Measurements from ENCODE around the gene GNRH2. TPM values are rescaled to one million over a fixed set of nuclear protein-coding genes. Genes with fewer than 3 reads are reported as not detected.
"Not testable (repeated sequence)": the region's sequence is repeated elsewhere in the genome, so short reads cannot be mapped to it uniquely, and the experiment has no call there.

GNRH2 gene
- total RNA-seq, 1 experiment from 2014 or later, result 1.1 TPM

GRCh38 chr20:3014662-3015061 lies 28.8 kb upstream of the GNRH2 start:
- Histone ChIP-seq H3K23ac (ENCODE audit: insufficient read length, low read depth, low read length) (no peak overlapping the region), H3K4me2 (ENCODE audit: insufficient read depth, insufficient read length, low read length) (no peak overlapping the region), H4K91ac (ENCODE audit: insufficient read length, low read depth, low read length) (no peak overlapping the region), H2BK120ac (ENCODE audit: low read depth, low read length, poor library complexity, severe bottlenecking) (no peak overlapping the region), H2AFZ (ENCODE audit: low read length) (no peak overlapping the region), H2BK12ac (ENCODE audit: insufficient read length, low read depth, low read length) (no peak overlapping the region), H3K79me2 (ENCODE audit: insufficient read depth, low read length) (no peaks in the 10 kb centered on the region), H2AK5ac (ENCODE audit: insufficient read length, low read length) (no peak overlapping the region), H2BK15ac (ENCODE audit: low read depth, low read length) (no peak overlapping the region), H4K8ac (replicated peaks; ENCODE audit: insufficient read length, low read depth, low read length) (no peak overlapping the region), H3K9me3 (ENCODE audit: control insufficient read depth, low read depth, low read length) (peaks cover 7% of the 10 kb centered on the region), H4K20me1 (ENCODE audit: control insufficient read depth, insufficient read depth, insufficient read length) (no peaks in the 10 kb centered on the region), H4K5ac (ENCODE audit: insufficient read length, low read depth, low read length) (no peak overlapping the region), H3K18ac (ENCODE audit: insufficient read length, low read depth, low read length) (no peak overlapping the region), H3K79me1 (ENCODE audit: insufficient read depth, low read depth, low read length, poor library complexity, severe bottlenecking) (no peaks in the 10 kb centered on the region), H3K27ac (ENCODE audit: insufficient read length, low read depth, low read length) (no peak overlapping the region), H3K4ac (ENCODE audit: low read depth, low read length) (no peak overlapping the region), H3K9ac (ENCODE audit: extremely low read depth, insufficient read length, low read length) (no peak overlapping the region), H2BK5ac (ENCODE audit: insufficient read length, low read length) (no peak overlapping the region), H3K23me2 (ENCODE audit: insufficient read length, low read depth, low read length, poor library complexity, severe bottlenecking) (no peaks in the 10 kb centered on the region), H2BK20ac (ENCODE audit: low read depth, low read length, poor library complexity, severe bottlenecking) (no peak overlapping the region), H3T11ph (ENCODE audit: low read length) (no peak overlapping the region), H3K56ac (ENCODE audit: insufficient read length, low read depth, low read length) (no peak overlapping the region), H3K14ac (ENCODE audit: insufficient read depth, low read length) (no peak overlapping the region), H3K4me1 (ENCODE audit: insufficient read depth, low read length) (no peaks in the 10 kb centered on the region), H3K27me3 (ENCODE audit: insufficient read depth, low read length) (no peaks in the 10 kb centered on the region)
- no CpG with 5 or more reads among the region's 3 CpGs for WGBS (ENCODE audit: extremely low coverage, insufficient read length, low lambda C conversion rate)
- no peak for TF ChIP-seq CTCF (conservative IDR thresholded peaks at IDR 0.05)
- Mint-ChIP-seq H3K27ac (peak overlapping the region in 1 of 3 experiments; percentile 77; a peak in 2 of 7 replicates), H3K36me3 (ENCODE audit: insufficient read depth in 1 of 3, low read depth in 3 of 3) (peaks cover 27 to 54% (median 34%) of the 10 kb centered on the region in 3 experiments), H3K4me1 (no peaks in the 10 kb centered on the region), H3K9me3 (peaks cover 6 to 12% of the 10 kb centered on the region in 2 experiments), H3K4me3 (no peak overlapping the region), H3K27me3 (ENCODE audit: low read depth) (no peaks in the 10 kb centered on the region)
- no peak for DNase-seq

GRCh38 chr20:3015302-3015701 lies 28.1 kb upstream of the GNRH2 start:
- H3K14ac ChIP-seq (ENCODE audit: insufficient read depth, low read length); H3K23me2 ChIP-seq (ENCODE audit: insufficient read length, low read depth, low read length, poor library complexity, severe bottlenecking); H3K4me1 ChIP-seq (ENCODE audit: insufficient read depth, low read length); H4K8ac ChIP-seq (replicated peaks; ENCODE audit: insufficient read length, low read depth, low read length); H4K20me1 ChIP-seq (ENCODE audit: control insufficient read depth, insufficient read depth, insufficient read length); H2BK12ac ChIP-seq (ENCODE audit: insufficient read length, low read depth, low read length); H3K18ac ChIP-seq (ENCODE audit: insufficient read length, low read depth, low read length); H3K27me3 Mint-ChIP-seq (ENCODE audit: low read depth); H3K56ac ChIP-seq (ENCODE audit: insufficient read length, low read depth, low read length); H3T11ph ChIP-seq (ENCODE audit: low read length); H2BK120ac ChIP-seq (ENCODE audit: low read depth, low read length, poor library complexity, severe bottlenecking); H3K27me3 ChIP-seq (ENCODE audit: insufficient read depth, low read length); H3K27ac Mint-ChIP-seq; H4K91ac ChIP-seq (ENCODE audit: insufficient read length, low read depth, low read length); H3K79me1 ChIP-seq (ENCODE audit: insufficient read depth, low read depth, low read length, poor library complexity, severe bottlenecking); H3K4ac ChIP-seq (ENCODE audit: low read depth, low read length); H3K23ac ChIP-seq (ENCODE audit: insufficient read length, low read depth, low read length); H3K27ac ChIP-seq (ENCODE audit: insufficient read length, low read depth, low read length); H2AK5ac ChIP-seq (ENCODE audit: insufficient read length, low read length); DNase-seq; H2BK20ac ChIP-seq (ENCODE audit: low read depth, low read length, poor library complexity, severe bottlenecking); H3K9me3 ChIP-seq (ENCODE audit: control insufficient read depth, low read depth, low read length); H3K79me2 ChIP-seq (ENCODE audit: insufficient read depth, low read length); H3K4me1 Mint-ChIP-seq; H2BK15ac ChIP-seq (ENCODE audit: low read depth, low read length); H3K4me2 ChIP-seq (ENCODE audit: insufficient read depth, insufficient read length, low read length); H2BK5ac ChIP-seq (ENCODE audit: insufficient read length, low read length); H3K9ac ChIP-seq (ENCODE audit: extremely low read depth, insufficient read length, low read length); H2AFZ ChIP-seq (ENCODE audit: low read length); H4K5ac ChIP-seq (ENCODE audit: insufficient read length, low read depth, low read length); H3K4me3 Mint-ChIP-seq: not testable (repeated sequence)
- no CpG with 5 or more reads among the region's 5 CpGs for WGBS (ENCODE audit: extremely low coverage, insufficient read length, low lambda C conversion rate)
- H3K9me3 Mint-ChIP-seq, result peaks cover 6 to 12% of the 10 kb centered on the region in 2 experiments
- H3K36me3 Mint-ChIP-seq (ENCODE audit: insufficient read depth in 1 of 3, low read depth in 3 of 3), result peaks cover 27 to 54% (median 39%) of the 10 kb centered on the region in 3 experiments

Measured in H9 (cell line).